Fibroblast of the conjunctiva (primary cell): ENCODE measurements around the gene BCKDK.
"Not testable (repeated sequence)": the region's sequence is repeated elsewhere in the genome, so short reads cannot be mapped to it uniquely, and the experiment has no call there.

ENCODE experiments used
- DNase-seq: peaks from one replicate; pipeline ENCODE4 v3.0.0-alpha.2; 2010; ENCODE audit warnings: low read depth

Gene BCKDK

GRCh38 chr16:31099860-31100638 lies 8.1 kb upstream of the BCKDK start:
- DNase-seq: no peak

DNA sequence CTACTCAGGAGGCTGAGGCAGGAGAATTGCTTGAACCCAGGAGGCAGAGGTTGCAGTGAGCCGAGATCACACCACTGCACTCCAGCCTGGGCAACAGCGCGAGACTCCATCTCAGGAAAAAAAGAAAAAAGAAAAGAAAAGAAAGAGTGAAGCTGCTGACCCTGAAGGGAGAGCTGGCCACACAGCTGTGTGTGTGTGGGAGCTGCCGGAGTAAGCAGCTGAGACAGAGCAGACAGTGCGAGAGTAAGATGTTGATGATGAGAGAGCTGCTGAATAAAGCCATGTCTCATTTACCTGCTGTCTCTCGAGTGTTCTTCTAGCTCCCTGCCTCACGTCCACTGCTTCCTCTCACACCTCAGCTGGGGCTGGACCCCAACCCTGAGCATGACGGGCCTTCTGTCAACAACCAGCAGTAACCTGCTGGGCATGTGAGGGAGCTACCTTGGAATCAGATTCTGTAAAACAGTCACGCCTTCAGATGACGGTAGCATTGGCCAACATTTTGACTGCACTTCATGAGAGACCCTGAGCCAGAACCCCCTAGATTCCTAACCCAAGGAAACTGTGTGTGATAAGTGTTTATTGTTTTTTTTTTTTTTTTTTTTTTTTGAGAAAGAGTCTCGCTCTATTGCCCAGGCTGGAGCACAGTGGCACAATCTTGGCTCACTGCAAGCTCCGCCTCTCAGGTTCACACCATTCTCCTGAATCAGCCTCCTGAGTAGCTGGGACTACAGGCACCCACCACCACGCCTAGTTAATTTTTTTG lies 7.1 kb upstream of the BCKDK start:
- not testable (repeated sequence) for DNase-seq

- peak; percentile 31 for DNase-seq
Observed at GRCh38 chr16:31105677-31106213, 2.4 kb upstream of the BCKDK start.

DNA sequence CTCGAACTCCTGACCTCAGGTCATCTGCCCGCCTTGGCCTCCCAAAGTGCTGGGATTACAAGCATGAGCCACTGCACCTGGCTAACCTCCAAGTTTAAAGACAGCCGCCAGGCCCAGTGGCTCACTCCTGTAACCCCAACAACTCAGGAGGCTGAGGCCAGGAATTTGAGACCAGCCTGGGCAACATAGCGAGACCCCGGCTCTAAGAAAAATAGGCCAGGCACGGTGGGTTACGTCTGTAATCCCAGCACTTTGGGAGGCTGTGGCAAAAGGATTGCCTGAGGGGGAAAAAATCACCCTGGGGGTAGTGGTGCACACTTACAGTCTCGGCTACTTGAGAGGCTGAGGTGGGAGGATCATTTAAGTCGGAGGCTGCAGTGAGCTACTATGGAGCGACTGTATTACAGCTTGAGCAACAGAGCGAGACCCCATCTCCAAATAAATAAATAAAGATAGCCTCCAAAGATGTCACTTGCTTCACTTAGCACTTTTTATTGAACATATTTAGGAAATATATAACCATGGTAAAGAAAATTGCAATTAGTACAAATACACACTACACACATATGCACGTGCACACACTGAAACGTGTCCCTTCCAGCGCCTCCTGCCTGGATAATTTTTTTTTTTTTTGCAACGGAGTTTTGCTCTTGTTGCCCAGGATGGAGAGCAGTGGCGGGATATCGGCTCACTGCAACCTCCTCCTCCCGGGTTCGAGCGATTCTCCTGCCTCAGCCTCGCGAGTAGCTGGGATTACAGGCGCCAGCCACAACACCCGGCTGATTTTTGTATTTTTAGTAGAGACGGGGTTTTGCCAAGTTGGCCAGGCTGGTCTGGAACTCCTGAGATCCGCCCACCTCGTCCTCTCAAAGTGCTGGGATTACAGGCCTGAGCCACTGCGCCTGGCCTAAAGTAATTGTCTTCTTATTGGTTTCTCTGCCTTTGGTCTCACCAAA lies 1.4 kb upstream of the BCKDK start:
- no peak for DNase-seq

- DNase-seq: no peak
Observed at GRCh38 chr16:31107465-31107867, 720 bp upstream of the BCKDK start.

DNA sequence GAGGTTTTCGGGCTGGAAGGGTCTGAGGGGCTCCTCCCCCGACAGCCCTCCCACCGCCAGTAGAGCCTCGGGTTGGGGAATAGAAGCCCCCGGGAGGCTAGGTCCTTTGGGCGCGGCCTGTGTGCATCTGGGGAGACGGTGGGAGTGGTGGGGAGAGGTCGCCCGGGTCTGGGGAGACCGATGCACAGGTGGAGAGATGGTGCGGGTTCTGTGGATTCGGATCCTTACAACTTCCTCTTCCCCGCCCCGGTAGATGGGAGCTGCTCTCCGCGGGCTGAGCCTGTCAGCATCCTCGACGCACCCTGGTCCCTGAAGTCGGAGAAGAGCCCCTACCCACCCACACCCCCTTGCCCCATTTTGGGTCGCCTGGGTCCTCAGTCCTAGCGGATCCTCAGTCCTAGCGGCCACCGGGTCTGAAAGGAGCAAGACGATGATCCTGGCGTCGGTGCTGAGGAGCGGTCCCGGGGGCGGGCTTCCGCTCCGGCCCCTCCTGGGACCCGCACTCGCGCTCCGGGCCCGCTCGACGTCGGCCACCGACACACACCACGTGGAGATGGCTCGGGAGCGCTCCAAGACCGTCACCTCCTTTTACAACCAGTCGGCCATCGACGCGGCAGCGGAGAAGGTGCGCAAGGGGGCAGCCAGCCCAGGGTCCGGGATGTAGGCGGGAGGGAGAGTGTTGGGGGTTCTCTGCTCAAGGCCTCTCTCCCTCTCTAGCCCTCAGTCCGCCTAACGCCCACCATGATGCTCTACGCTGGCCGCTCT lies 790 bp downstream of the BCKDK start:
- DNase-seq: no peak

- DNase-seq: no peak
Observed at GRCh38 chr16:31109622-31110021, 1.4 kb downstream of the BCKDK start.

GRCh38 chr16:31110106-31111034 lies 2.2 kb downstream of the BCKDK start:
- DNase-seq: no peak

DNA sequence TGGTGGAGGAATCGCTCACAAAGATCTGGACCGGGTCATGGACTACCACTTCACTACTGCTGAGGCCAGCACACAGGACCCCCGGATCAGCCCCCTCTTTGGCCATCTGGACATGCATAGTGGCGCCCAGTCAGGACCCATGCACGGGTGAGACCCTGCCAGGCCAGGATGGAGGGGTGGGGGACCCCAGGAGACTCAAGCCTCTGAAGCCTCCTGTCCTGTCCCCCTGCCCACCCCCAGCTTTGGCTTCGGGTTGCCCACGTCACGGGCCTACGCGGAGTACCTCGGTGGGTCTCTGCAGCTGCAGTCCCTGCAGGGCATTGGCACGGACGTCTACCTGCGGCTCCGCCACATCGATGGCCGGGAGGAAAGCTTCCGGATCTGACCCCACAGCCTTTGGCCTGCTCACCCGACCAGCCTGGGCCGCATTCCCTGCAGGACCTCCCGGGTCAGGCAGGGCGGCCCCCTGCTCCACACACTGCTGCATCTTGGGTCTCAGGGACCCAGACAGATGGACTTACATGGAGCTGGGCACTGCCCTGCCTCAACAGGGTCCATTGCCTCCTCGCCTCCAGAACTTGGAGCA lies 3.8 kb downstream of the BCKDK start:
- DNase-seq: no peak

- no peak for DNase-seq
Observed at GRCh38 chr16:31112711-31113110, 4.5 kb downstream of the BCKDK start.

- no peak for DNase-seq
Observed at GRCh38 chr16:31113121-31114120, 5.2 kb downstream of the BCKDK start.

GRCh38 chr16:31114468-31114867 lies 6.3 kb downstream of the BCKDK start:
- no peak for DNase-seq

DNA sequence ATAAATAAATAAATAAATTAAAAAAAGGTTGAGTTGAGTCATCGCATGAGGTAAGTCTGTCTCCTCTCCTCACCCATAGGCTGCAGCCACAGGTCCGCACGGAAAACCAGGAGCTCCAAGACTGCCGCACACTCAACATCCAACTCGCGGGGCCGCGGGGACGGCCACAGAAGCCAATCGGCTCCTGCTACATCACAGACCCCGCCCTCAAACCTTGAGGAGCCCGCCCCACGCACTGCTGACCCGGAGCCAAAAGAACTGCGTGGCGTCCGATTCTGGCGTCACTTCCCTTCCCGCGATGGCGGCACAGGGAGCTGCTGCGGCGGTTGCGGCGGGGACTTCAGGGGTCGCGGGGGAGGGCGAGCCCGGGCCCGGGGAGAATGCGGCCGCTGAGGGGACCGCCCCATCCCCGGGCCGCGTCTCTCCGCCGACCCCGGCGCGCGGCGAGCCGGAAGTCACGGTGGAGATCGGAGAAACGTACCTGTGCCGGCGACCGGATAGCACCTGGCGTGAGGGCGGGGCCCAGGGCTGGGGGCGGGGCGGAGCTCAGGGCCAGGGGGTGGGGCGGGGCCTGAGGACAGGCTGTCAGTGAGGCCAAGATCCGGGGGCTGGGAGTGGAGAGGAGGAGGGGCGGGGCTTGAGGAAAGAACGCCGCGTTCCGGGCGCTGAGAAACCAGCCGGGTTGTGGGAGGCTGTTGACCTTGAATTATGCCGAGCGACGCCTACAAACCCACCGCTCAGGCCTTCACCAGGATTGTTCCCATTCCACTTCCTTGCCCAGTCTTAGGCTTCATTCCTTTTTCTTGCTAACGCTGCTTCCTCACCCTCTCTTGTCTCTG lies 9.4 kb downstream of the BCKDK start, which contains the start of gene KAT8:
Gene KAT8 (plus strand): TSS at position 281 of the 839 bp plus-strand sequence. CDS start 18 bp downstream, at position 299.
- DNase-seq: peak; percentile 95

- DNase-seq: no peak
Observed at GRCh38 chr16:31118223-31119155, 10.3 kb downstream of the BCKDK start.

- no peak for DNase-seq
Observed at GRCh38 chr16:31120129-31120528, 11.9 kb downstream of the BCKDK start.

- no peak for DNase-seq
Observed at GRCh38 chr16:31125844-31126243, 17.7 kb downstream of the BCKDK start.
